ENCODE results near the gene TRAFD1. TPM values are rescaled to one million over a fixed set of nuclear protein-coding genes. Genes with fewer than 3 reads are reported as not detected.

Gene TRAFD1
- total RNA-seq, 1 donor = 47.5 TPM

DNA sequence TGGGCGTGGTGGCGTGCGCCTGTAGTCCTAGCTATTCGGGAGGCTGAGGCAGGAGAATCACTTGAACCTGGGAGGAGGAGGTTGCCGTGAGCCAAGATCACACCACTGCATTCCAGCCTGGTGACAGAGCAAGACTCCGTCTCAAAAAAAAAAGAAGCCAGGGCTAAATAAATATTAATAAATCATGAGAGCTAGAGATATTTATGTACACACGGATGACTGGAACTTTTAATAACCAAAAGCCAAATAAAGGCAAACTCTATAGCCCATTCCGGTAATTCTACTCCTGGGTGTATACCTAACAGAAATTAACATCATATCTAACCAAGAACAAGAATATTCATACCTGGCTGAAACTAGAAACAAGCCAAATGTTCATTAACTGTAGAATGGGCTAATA lies 7.7 kb upstream of the TRAFD1 start:
- no peak overlapping the region for H3K4me3 ChIP-seq (ENCODE audit: low read depth, low read length)
- no peak for DNase-seq (ENCODE audit: low read depth)
- TF ChIP-seq, protein P1, sequence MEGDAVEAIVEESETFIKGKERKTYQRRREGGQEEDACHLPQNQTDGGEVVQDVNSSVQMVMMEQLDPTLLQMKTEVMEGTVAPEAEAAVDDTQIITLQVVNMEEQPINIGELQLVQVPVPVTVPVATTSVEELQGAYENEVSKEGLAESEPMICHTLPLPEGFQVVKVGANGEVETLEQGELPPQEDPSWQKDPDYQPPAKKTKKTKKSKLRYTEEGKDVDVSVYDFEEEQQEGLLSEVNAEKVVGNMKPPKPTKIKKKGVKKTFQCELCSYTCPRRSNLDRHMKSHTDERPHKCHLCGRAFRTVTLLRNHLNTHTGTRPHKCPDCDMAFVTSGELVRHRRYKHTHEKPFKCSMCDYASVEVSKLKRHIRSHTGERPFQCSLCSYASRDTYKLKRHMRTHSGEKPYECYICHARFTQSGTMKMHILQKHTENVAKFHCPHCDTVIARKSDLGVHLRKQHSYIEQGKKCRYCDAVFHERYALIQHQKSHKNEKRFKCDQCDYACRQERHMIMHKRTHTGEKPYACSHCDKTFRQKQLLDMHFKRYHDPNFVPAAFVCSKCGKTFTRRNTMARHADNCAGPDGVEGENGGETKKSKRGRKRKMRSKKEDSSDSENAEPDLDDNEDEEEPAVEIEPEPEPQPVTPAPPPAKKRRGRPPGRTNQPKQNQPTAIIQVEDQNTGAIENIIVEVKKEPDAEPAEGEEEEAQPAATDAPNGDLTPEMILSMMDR (IDR thresholded peaks at IDR 0.05; ENCODE audit: insufficient read depth, low read depth, low read length) = no peak

DNA sequence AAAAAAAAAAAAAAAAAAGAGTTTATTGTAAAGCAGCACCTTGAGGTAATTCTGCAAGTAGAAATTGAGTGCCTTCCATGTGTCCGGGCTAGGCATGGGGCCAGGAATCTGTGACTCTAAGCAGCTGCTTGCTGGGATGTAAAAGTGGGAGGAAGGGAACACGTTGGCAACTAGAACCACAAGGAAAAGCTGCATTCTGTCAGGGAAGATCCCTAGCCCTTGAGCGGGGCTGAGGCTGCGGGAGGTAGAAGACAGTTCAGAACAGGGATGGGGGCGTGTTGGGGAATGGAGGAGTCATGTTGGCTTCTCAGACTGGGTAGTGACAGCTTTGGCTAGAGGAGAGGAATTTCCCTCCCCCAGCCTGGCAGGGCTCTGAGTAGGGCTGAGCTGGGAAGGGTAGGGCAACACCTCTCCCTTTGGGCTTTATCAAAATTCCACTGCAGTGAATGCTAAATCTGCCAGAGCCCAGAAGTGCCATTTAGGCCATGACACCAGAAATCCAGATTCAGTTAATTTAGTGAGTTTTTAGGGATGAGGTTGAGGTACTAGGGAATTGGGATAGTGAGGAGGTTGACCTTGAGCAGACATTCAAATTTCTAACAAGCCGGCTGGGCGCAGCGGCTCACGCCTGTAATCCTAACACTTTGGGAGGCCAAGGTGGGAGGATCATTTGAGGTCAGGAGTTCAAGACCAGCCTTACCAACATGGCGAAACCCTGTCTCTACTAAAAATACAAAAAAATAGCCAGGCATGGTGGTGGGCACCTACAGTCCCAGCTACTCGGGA lies 3.4 kb upstream of the TRAFD1 start:
- peak; percentile 91 for DNase-seq (ENCODE audit: low read depth)
- TF ChIP-seq, protein P1 (IDR thresholded peaks at IDR 0.05; ENCODE audit: insufficient read depth, low read depth, low read length) = no peak
- no peak overlapping the region for H3K4me3 ChIP-seq (ENCODE audit: low read depth, low read length)

DNA sequence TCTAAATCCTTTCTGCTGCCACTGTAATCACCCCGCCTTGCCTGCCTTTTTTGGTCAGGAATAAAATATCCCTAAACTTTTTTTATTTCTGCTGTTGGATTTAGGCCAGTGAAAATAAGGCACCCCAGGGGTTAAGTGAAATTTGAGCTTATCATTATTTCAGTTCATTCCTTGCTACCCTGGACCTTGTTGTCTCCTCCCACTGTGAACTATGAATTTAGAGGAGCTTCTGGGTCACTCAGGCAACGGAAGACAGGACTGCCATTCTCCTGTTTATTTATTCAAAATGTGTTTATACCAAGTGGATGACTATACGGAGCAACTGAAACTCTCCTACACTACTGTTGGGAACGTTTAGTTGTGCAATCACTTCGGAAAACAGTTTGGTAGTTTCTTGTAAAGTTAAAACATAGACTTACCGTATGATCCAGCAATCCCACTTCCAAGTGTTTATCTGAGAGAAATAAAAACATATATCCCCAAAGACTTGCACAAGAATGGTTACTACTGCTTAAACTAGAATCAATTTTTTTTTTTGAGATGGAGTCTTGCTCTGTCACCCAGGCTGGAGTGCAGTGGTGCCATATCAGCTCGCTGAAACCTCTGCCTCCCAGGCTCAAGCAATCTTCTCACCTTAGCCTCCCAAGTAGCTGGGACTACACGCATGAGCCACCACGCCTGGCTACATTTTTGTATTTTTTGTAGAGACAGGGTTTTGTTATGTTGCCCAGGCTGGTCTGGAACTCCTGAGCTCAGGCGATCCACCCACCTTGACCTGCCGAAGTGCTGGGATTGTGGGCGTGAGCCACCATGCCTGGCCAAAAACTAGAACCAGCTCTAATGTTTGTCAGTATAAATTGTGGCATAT lies 2.3 kb upstream of the TRAFD1 start:
- peak overlapping the region; percentile 3 for H3K4me3 ChIP-seq (ENCODE audit: low read depth, low read length)
- TF ChIP-seq, protein P1 (IDR thresholded peaks at IDR 0.05; ENCODE audit: insufficient read depth, low read depth, low read length) = no peak
- peak; percentile 96 for DNase-seq (ENCODE audit: low read depth)

DNA sequence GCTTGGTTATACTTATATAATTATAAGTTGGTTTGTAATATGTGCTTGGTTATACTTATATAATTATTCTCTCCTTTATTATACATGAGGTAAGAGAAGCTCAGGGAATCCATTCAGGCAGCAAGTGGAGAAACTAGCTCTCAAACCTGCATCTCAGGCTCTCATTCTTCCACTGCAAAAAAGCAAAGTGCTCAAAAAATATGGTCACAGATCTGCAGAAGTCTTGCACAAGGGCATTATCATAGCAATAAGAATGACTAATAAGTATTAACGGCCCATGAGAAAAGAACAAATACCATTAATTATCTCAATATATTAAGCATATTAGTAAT lies 476 bp upstream of the TRAFD1 start:
- no peak overlapping the region for H3K4me3 ChIP-seq (ENCODE audit: low read depth, low read length)
- TF ChIP-seq, protein P1 (IDR thresholded peaks at IDR 0.05; ENCODE audit: insufficient read depth, low read depth, low read length) = no peak
- no peak for DNase-seq (ENCODE audit: low read depth)

DNA sequence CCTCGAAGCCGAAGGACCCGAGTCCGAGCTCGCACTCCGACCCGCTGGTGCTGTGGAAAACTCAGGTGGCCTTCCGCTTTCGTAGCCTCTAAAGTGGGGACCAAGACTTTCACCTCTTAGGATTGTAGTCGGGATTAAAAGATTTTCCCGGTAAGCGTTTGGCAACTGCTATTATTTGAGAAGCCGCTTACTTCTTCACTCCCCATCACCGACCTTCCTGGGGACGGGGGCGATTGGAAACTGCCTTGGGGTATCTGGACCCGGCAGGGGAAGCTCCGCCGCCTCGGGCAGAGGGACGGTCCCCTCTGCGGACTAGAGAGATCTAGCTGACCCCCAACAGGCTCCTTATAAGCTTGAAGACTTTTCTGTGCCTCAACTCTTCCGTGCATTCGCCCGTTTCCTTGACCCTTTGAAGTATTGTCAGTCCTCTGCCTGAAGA lies 659 bp downstream of the TRAFD1 start:
- peak overlapping the region; percentile 98 for H3K4me3 ChIP-seq (ENCODE audit: low read depth, low read length)
- TF ChIP-seq, protein P1 (IDR thresholded peaks at IDR 0.05; ENCODE audit: insufficient read depth, low read depth, low read length) = no peak
- no peak for DNase-seq (ENCODE audit: low read depth)

DNA sequence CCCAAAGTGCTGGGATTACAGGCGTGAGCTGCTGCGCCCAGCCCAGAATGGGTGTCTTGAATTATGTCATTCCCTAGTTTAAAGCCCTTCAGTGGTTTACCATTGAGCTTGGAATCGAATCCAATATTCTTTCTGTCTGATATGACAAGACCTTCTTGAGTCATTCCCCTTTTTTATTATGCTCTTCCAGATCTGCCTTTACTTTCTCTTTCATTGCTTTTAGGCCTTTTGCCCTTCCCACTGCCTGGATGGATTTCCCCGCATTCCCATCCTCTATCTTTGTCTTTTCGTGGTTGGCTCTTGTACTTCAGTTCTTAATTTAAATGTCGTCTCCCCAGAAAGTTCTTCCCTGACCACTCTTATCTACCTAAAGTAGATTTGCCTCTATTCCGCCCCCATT lies 1.6 kb downstream of the TRAFD1 start:
- TF ChIP-seq, protein P1 (IDR thresholded peaks at IDR 0.05; ENCODE audit: insufficient read depth, low read depth, low read length) = no peak
- DNase-seq (ENCODE audit: low read depth) = peak; percentile 61
- H3K4me3 ChIP-seq (ENCODE audit: low read depth, low read length) = peak overlapping the region; percentile 98

All from fibroblast of villous mesenchyme (primary cell).